Upper lobe of left lung (tissue), 4 donors: Measurements from ENCODE around the gene SUPV3L1.

Experiments used
- CTCF ChIP-seq, 6 experiments: fragments of 450-650 bp in 4 of 6; fragments of 200-600 bp in 2 of 6; sonication (generic) in 2 of 6; IDR thresholded peaks; one replicate each; pipeline ENCODE4 v1.5.1; 2016 to 2019; ENCODE audit warnings: antibody characterized with exemption in 6 of 6
- EP300 ChIP-seq, 4 donors: sonication (generic); formaldehyde crosslinking; IDR thresholded peaks; one replicate each; pipeline ENCODE4 v1.5.1; 2017; ENCODE audit warnings: antibody characterized with exemption in 4 of 4, control low read depth in 2 of 4
- POLR2A ChIP-seq, 4 donors: fragments of 450-650 bp; IDR thresholded peaks; one replicate each; pipeline ENCODE4 v1.5.1; 2016 to 2017; ENCODE audit warnings: antibody characterized with exemption in 4 of 4, mild to moderate bottlenecking in 2 of 4
- POLR2AphosphoS5 ChIP-seq, 2 donors: sonication (generic); formaldehyde crosslinking; IDR thresholded peaks; one replicate each; pipeline ENCODE4 v1.5.1; 2017; ENCODE audit warnings: antibody characterized with exemption in 2 of 2

GRCh38 chr10:69242852-69243212 is 62.8 kb downstream of the SUPV3L1 start:
- no peak for TF ChIP-seq POLR2A (IDR thresholded peaks at IDR 0.05)
- no peak for TF ChIP-seq CTCF (IDR thresholded peaks at IDR 0.05)
- no peak for TF ChIP-seq POLR2AphosphoS5 (IDR thresholded peaks at IDR 0.05)
- TF ChIP-seq EP300 (IDR thresholded peaks at IDR 0.05) = no peak
